Activated CD4-positive, alpha-beta memory T cell treated with anti-CD3 and anti-CD28 coated beads, Interleukin-2, amount 10 ng/mL, durations not matched to agents 7 days and 5 days (primary cell): Measurements from ENCODE around the gene FILIP1. TPM values are rescaled to one million over a fixed set of nuclear protein-coding genes. Genes with fewer than 3 reads are reported as not detected.

Experiments used
- CTCF ChIA-PET: fragments of 350-600 bp; sonication (Branson Sonifier 250); formaldehyde crosslinking; loops from one replicate; lab custom pipeline; 2021; ENCODE audit warnings: antibody characterized with exemption, inconsistent platforms; lab: Charles Lee
- POLR2A ChIA-PET: fragments of 350-600 bp; sonication (Branson Sonifier 250); formaldehyde crosslinking; loops from one replicate; lab custom pipeline; 2021; ENCODE audit warnings: antibody characterized with exemption; lab: Charles Lee
- DNase-seq: peaks from one replicate; pipeline ENCODE4 v3.0.0-alpha.2; 2020
- H3K27ac Mint-ChIP-seq: one replicate; pipeline ENCODE4 v1.8.0; 2021; ENCODE audit warnings: mild to moderate bottlenecking, mixed read lengths
- H3K27me3 Mint-ChIP-seq: one replicate; pipeline ENCODE4 v1.8.0; 2021; ENCODE audit warnings: mixed read lengths
- H3K36me3 Mint-ChIP-seq: one replicate; pipeline ENCODE4 v1.8.0; 2021; ENCODE audit warnings: low read depth, mixed read lengths
- H3K4me1 Mint-ChIP-seq: one replicate; pipeline ENCODE4 v1.8.0; 2021; ENCODE audit warnings: mixed read lengths
- H3K4me3 Mint-ChIP-seq: one replicate; pipeline ENCODE4 v1.8.0; 2021; ENCODE audit warnings: mild to moderate bottlenecking, mixed read lengths
- H3K9me3 Mint-ChIP-seq: one replicate; pipeline ENCODE4 v1.8.0; 2021; ENCODE audit warnings: mixed read lengths
- total RNA-seq, 2 experiments: library from RNA; stranded (reverse); gene quantifications; one replicate each; pipeline ENCODE4 v1.2.3, GENCODE V29; 2021

Gene FILIP1
- total RNA-seq, 2 experiments from 2014 or later: not detected

DNA sequence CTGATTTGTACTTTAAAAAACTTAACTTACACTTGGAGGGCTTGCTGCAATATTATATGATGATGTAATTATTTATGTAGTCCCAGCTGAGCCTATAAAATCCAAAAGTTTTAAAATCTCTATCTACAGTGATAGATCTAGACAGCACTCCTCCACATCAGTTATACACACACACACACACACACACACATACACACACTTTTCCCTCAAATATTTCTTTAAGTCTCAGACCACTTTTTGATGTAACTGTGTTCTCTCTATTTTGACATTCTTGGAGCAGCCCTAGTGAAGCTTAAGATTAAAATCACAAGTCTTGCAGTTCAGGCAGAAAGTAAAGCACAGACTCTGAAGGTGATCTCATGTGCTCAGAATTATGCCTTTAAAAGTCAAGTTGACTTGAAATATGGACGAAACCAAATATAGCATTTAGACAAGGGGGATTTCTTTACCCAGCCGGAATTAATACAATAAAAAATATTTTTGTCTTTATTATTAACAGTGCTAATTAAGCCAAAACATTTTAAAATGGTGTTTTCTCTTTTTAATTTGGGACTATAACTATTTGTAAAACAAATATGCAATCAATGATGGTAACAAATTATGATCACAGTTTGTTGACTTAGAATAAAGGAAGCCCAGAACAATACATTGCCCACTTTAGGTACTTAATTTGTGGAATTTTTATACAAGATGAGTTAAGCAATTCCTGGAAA is 145.5 kb downstream of the FILIP1 start:
- POLR2A ChIA-PET: no interaction called here
- H3K27me3 Mint-ChIP-seq: peaks cover 21% of the 10 kb centered on the region
- peaks cover 2% of the 10 kb centered on the region for H3K4me1 Mint-ChIP-seq
- no peaks in the 10 kb centered on the region for H3K9me3 Mint-ChIP-seq
- no peak for DNase-seq
- no peak overlapping the region for H3K4me3 Mint-ChIP-seq
- H3K36me3 Mint-ChIP-seq: no peaks in the 10 kb centered on the region
- CTCF ChIA-PET: no interaction called here
- H3K27ac Mint-ChIP-seq: no peak overlapping the region

DNA sequence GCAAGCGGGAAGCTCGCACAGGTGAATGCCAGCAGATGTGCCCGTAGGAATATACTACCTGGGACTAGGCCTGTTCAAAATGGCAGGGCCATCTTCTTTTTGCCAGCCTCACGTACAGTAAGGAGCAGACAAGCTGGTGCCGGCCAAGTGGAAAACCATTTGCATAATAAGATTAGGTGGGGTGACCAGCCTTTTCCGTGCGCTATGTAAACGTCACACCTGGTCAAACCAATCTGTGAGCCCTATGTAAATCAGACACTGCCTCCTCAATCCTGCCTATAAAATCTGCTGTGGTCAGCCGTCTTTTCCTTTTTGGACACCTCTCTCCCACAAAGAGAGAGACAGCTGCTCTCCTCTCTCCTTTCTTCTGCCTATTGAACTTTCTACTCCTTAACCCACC is 148.2 kb downstream of the FILIP1 start:
- peaks cover 2% of the 10 kb centered on the region for H3K4me1 Mint-ChIP-seq
- no peak for DNase-seq
- no peak overlapping the region for H3K4me3 Mint-ChIP-seq
- peaks cover 19% of the 10 kb centered on the region for H3K27me3 Mint-ChIP-seq
- ChIA-PET POLR2A (no interaction called here), CTCF (no interaction called here)
- no peaks in the 10 kb centered on the region for H3K9me3 Mint-ChIP-seq
- no peaks in the 10 kb centered on the region for H3K36me3 Mint-ChIP-seq
- H3K27ac Mint-ChIP-seq: no peak overlapping the region

DNA sequence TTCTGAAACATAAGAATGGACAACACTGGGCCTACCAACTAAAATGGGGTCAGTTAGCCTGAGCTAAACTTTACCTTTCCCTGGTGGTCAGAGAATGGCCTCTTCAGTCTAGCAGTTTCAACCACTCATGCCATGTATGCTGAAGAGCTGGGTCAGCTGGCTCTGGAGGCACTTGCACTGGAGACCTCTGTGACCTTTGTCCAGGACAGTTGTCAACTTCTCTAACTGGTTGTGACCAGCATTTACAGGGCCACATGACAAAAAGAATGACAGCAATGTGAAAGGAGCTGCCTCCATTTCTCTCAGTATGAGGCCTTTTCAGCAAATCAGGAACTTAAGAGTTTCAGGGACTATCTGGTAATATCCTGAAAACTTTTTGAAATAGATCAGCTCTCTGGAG is 149.1 kb downstream of the FILIP1 start:
- POLR2A ChIA-PET: no interaction called here
- Mint-ChIP-seq H3K27ac (no peak overlapping the region), H3K27me3 (peaks cover 13% of the 10 kb centered on the region), H3K4me1 (no peaks in the 10 kb centered on the region), H3K36me3 (no peaks in the 10 kb centered on the region), H3K9me3 (no peaks in the 10 kb centered on the region), H3K4me3 (no peak overlapping the region)
- CTCF ChIA-PET: no interaction called here
- DNase-seq: no peak

DNA sequence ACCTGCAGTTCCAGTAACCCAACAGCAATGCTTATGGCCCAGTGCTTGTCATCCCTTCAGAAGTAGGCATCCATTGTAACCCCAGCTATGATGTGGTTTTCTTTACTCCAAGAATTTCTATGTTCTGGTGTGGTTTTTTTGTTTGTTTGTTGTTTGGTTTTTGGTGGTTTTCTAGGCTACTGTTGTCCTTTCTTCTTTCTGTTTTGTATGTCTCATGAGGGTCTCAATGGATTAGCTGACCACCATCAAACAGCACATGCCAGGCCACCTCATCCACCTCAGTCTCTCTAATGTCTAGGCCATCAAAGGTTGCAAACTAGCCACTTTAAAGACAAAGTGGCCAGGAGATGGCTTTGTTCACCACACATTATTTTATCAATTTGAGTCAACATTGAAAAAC is 149.6 kb downstream of the FILIP1 start:
- POLR2A ChIA-PET: no interaction called here
- no peak for DNase-seq
- Mint-ChIP-seq H3K36me3 (no peaks in the 10 kb centered on the region), H3K4me3 (no peak overlapping the region), H3K27ac (no peak overlapping the region), H3K9me3 (no peaks in the 10 kb centered on the region), H3K4me1 (no peaks in the 10 kb centered on the region), H3K27me3 (peaks cover 11% of the 10 kb centered on the region)
- CTCF ChIA-PET: no interaction called here

DNA sequence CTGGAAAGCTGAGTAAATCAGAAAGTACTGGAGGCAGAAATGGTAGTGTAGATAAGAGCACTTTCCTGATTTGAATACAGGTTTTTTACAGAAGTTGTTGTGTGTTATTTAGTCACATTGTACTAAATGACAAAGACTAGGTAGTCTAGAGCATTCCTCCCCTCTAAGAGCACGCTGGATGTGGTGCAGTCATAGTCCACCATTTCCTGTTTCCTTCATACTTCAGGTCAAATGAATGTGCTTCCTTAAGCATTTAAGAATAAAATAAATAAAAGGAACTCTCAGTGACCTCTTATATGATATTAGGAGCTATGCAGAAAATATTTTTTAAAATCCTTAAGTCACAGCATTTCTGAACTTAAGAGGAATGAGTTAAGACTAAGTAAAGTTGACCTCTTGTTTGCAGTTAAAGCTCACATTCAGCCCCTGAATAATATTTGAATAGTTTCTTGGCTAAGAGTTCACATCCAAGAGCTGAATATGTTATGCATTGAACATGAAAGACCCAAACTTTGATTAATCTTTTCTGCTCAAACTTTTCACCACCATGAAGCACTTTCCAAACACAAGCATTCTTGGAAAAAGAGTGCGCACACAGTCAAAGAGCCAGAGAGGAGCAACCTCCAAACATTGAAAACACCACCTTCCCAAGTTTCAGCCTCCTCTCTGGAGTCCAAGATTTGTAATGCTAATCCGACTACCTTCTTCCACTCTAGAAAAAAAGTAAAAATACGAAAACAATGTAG is 155.6 kb downstream of the FILIP1 start:
- peaks cover 15% of the 10 kb centered on the region for H3K27me3 Mint-ChIP-seq
- H3K9me3 Mint-ChIP-seq: no peaks in the 10 kb centered on the region
- no peak overlapping the region for H3K4me3 Mint-ChIP-seq
- no peak for DNase-seq
- no peak overlapping the region for H3K27ac Mint-ChIP-seq
- no peaks in the 10 kb centered on the region for H3K36me3 Mint-ChIP-seq
- CTCF ChIA-PET: no interaction called here
- POLR2A ChIA-PET: no interaction called here
- H3K4me1 Mint-ChIP-seq: peaks cover 3% of the 10 kb centered on the region

DNA sequence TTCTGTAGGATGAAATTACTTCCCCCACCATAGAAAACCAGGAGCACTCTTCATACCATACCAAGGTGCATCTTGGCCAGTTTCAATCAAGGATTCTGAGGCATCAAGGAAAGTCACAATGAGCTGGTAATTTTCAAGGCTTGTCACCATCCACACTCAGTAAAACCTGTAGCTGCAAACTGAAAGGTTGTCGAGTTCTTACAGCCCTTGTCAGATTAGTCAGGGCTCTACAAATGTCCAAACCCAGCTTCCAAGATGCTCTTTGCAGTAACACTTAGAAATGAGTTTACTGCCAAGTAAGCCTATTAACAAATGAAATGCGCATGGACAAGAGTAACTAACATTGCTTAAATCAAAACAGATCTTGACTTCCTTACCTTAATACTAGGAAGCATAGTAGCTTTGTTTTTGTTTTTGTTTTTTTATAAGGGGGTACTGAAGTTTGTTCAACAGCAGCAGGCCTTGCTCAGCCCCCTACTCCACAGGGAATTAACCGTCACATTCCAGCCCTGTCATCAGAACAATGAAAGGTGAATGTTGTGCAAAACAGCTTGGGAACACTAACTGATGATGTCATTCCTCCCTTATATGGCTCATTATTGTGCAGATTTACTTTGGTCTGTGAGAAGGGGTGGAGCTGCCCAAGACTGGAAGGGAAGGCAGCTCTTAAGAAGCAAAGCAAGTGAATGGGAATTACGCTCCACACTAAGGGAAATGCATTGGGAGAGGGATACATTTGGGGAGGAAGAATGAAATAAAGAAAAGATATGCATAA is 159.1 kb downstream of the FILIP1 start:
- H3K4me1 Mint-ChIP-seq: peaks cover 3% of the 10 kb centered on the region
- H3K36me3 Mint-ChIP-seq: no peaks in the 10 kb centered on the region
- no peak overlapping the region for H3K27ac Mint-ChIP-seq
- ChIA-PET POLR2A (no interaction called here), CTCF (interaction anchor here (1.1 kb wide), 1 partner anchor 12 kb away, joined by 3 read pairs; no protein-coding TSS in a partner anchor)
- no peak for DNase-seq
- H3K9me3 Mint-ChIP-seq: no peaks in the 10 kb centered on the region
- H3K4me3 Mint-ChIP-seq: no peak overlapping the region
- H3K27me3 Mint-ChIP-seq: peaks cover 19% of the 10 kb centered on the region

DNA sequence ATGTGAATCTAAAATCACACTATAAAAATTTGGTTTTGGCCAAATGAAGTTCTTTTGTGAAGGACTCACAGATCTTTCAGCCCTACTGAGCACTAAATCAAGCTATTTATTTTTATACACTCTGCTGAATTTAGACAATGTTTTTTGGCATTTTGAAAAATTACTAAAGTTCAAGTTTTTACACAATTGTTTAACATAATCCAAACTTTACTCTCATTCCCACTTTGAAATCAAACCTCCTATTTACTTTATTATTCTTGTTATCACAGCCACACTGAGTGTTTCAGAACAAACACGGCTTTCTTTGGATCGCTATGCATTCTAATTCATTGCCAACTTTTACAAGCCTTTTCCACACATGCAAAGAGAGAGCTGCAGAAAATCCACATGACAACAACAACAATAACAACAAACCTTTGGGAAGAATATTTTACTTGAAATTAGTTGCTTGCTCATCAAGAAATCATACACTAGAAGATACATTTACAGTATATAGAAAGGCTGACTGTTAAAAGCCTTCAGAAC is 159.9 kb downstream of the FILIP1 start:
- no peaks in the 10 kb centered on the region for H3K36me3 Mint-ChIP-seq
- CTCF ChIA-PET: interaction anchor here (1.1 kb wide), 1 partner anchor 13 kb away, joined by 3 read pairs; no protein-coding TSS in a partner anchor
- peaks cover 3% of the 10 kb centered on the region for H3K4me1 Mint-ChIP-seq
- peaks cover 23% of the 10 kb centered on the region for H3K27me3 Mint-ChIP-seq
- POLR2A ChIA-PET: no interaction called here
- no peak overlapping the region for H3K4me3 Mint-ChIP-seq
- DNase-seq: no peak
- no peak overlapping the region for H3K27ac Mint-ChIP-seq
- H3K9me3 Mint-ChIP-seq: no peaks in the 10 kb centered on the region

DNA sequence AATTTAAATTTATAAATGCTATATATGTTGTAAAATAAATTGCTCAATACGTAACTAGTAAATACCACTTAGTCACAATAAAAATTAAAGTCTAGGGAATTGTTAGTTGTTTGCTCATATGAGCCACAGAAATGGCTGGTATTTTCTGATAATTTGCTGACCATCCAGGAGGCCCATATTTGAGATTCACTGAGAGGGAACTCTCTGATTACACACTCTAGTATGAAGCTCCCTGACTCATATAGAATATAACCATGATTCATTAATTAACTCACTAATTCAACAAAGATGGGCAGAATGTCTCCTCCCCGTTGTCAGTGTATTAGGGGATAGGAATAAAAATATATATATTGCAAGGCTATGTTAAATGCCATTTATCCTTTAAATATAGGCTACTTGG is 162.4 kb downstream of the FILIP1 start:
- H3K4me1 Mint-ChIP-seq: no peaks in the 10 kb centered on the region

DNA sequence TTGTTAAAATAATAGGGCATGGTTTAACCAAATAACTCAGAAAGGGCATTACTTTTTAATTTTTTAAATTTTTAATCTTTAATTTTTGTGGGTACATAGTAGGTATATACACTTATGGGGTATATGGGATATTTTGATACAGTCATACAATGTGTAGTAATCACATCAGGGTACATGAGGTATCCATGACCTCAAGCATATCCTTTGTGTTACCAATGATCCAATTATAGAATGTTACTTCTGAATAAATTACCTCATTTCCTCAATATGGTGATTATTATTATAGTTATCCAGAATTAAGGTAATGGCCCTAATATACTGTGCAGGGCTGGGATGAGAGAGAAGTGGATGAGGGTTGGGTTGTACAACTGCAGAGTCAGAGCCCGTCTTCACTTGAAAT is 163.9 kb downstream of the FILIP1 start:
- Mint-ChIP-seq H3K36me3 (no peaks in the 10 kb centered on the region), H3K4me1 (no peaks in the 10 kb centered on the region), H3K27ac (no peak overlapping the region), H3K27me3 (peaks cover 22% of the 10 kb centered on the region), H3K9me3 (no peaks in the 10 kb centered on the region), H3K4me3 (no peak overlapping the region)
- POLR2A ChIA-PET: no interaction called here
- DNase-seq: no peak
- CTCF ChIA-PET: no interaction called here

More for the DNA sequence above, 162.4 kb downstream of the FILIP1 start:
- ChIA-PET CTCF (no interaction called here), POLR2A (no interaction called here)
- Mint-ChIP-seq H3K27ac (no peak overlapping the region), H3K9me3 (no peaks in the 10 kb centered on the region), H3K27me3 (peaks cover 24% of the 10 kb centered on the region), H3K36me3 (no peaks in the 10 kb centered on the region), H3K4me3 (no peak overlapping the region)
- DNase-seq: no peak

DNA sequence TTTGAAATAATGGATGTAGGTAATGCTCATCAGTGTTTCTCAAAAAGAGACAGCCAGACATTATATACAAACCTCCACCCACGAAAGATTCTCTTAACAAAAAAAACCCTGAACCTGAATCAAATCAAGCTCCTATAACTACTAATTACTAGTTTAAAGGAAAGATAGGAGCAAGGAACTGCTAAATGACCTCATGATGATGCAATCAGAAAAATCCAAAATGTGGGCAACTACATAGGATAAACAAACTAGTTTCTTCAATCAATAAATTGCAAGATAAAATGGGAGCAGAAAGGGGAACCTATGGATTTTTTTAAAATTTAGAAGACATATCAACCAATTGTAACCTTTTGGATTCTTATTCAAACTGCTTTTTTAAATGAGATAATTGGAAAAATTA is 165.8 kb downstream of the FILIP1 start:
- no peak overlapping the region for H3K4me3 Mint-ChIP-seq
- CTCF ChIA-PET: no interaction called here
- no peak for DNase-seq

DNA sequence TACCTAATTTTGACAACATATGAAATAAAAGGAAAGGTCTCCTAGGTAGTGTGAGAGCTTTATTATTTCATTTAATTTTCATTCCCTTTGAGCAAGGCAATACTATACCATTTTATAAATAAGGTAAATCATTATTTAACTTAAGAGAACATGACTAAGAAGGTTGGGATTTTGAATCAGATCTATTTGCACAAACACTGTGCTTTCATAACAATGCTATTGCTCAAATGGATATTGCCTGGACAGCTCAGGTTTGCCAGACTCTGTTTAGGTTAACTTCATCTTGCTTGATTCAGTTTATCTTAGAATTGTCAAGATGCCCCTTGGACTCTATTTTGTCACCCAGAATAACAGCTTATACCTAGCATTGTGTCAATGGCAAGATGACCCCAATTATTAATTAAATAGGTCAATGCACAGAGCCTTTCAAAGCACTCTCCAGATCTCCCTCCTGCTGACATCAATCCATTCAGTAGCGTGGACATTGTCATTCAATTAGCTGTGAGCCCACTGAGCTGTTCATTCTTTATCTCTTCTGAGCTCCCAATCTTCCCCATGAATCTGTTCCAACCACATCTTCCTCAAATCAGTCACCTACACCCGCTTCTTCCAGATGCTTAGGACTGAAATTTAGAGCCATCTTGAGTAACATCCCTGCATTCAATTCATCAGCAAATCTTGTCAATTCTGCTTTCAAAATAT is 166.9 kb downstream of the FILIP1 start:
- no peaks in the 10 kb centered on the region for H3K9me3 Mint-ChIP-seq
- no peak overlapping the region for H3K4me3 Mint-ChIP-seq
- H3K36me3 Mint-ChIP-seq: no peaks in the 10 kb centered on the region
- DNase-seq: no peak
- ChIA-PET CTCF (no interaction called here), POLR2A (no interaction called here)
- no peaks in the 10 kb centered on the region for H3K4me1 Mint-ChIP-seq
- no peak overlapping the region for H3K27ac Mint-ChIP-seq
- peaks cover 8% of the 10 kb centered on the region for H3K27me3 Mint-ChIP-seq

More for the DNA sequence above, 165.8 kb downstream of the FILIP1 start:
- no peaks in the 10 kb centered on the region for H3K36me3 Mint-ChIP-seq
- H3K9me3 Mint-ChIP-seq: no peaks in the 10 kb centered on the region
- H3K4me1 Mint-ChIP-seq: no peaks in the 10 kb centered on the region
- H3K27me3 Mint-ChIP-seq: peaks cover 12% of the 10 kb centered on the region
- POLR2A ChIA-PET: no interaction called here
- H3K27ac Mint-ChIP-seq: no peak overlapping the region

DNA sequence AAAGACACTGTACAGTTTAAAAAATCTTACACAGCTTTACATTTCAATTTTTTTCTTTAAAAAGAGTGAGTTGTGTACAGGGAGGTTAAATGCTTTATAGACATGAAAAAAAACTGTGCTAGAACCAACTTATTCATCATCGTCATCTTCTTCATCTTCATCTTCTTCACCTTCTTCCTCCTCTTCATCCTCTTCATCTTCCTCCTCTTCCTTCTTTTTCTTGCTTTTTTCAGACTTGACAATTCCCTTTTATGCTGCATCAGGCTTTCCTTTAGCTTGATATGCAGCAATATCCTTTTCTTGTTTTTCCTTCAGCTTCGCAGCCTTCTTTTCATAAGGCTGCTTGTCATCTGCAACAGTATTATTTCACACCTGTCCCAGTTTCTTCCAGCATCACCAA is 174.7 kb downstream of the FILIP1 start:
- ChIA-PET CTCF (no interaction called here), POLR2A (no interaction called here)
- Mint-ChIP-seq H3K27ac (no peak overlapping the region), H3K4me3 (no peak overlapping the region), H3K9me3 (no peaks in the 10 kb centered on the region), H3K36me3 (no peaks in the 10 kb centered on the region), H3K4me1 (no peaks in the 10 kb centered on the region), H3K27me3 (peaks cover 16% of the 10 kb centered on the region)
- DNase-seq: no peak
